Measurements from ENCODE around the gene SUPT20HL1.

DNA sequence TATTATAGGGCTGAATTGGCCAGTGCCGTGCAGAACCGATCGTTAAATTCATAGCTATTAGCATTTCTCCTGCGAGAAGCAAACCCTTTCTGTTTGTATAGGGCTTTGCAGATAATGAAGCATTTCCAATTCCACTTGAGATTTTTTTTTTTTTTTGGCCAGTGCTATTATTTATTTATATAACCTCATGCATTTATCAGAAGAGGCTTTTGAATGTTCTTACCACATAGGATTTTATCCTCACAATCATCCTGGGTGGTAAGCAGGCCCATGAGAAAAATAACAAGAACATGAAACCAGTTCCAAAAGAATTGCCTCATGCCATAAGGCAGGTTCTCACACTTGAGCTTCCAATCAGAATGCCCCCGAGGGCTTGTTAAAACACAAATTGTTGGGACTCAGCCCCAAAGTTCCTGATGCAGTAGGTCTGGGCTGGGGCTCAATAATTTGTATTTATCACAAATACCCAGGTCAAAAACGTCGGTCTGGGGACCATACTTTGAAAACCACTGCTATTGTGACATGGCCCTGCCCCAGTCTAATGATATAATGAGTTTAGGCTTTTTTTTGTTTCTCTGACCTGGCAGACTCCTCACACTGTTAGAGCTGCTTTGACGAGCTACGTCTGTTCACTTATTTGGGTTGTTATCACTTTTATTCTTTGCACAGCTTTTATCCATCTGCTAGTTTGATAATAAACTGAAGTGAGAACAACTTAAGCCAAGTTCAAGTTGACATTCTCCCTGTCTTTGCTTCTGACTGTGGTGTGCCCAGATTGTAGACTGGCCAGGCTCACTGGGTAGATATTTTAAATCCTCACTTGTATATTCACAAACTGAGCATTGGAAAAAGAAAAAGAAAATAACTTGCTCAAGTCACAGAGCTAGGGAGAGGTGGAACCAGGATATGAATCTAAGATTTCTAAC is 20.1 kb downstream of the SUPT20HL1 start:
- TF ChIP-seq CTCF (conservative IDR thresholded peaks at IDR 0.05; ENCODE audit: low read depth, low read length) (no peak), EZH2 (IDR thresholded peaks at IDR 0.05; ENCODE audit: borderline replicate concordance, low read depth, low read length, poor library complexity, severe bottlenecking) (no peak)
